PFSK-1 (cell line): ENCODE measurements around the gene SEMA6A.

Experiments
- FOXP2 ChIP-seq: optimal IDR thresholded peaks from 2 replicates; pipeline ENCODE3; 2011; ENCODE audit warnings: borderline replicate concordance, control low read depth, inconsistent platforms; ENCODE audit not compliant: insufficient read depth; ENCODE audit errors: extremely low read length, extremely low read depth
- POLR2AphosphoS5 ChIP-seq: IDR thresholded peaks from 2 replicates; pipeline ENCODE4 v1.6.1; 2012; ENCODE audit warnings: low read depth, mild to moderate bottlenecking, control low read depth, low read length, moderate library complexity
- REST ChIP-seq, 2 experiments: IDR thresholded peaks; 2 replicates each; pipeline versions ENCODE4 v1.6.1 to v1.8.0; 2011 to 2012; ENCODE audit warnings: low read depth in 2 of 2, low read length in 2 of 2, control low read depth in 1 of 2, inconsistent platforms in 1 of 2, mild to moderate bottlenecking in 1 of 2, moderate library complexity in 1 of 2; ENCODE audit not compliant: insufficient read depth in 1 of 2
- SIN3A ChIP-seq: IDR thresholded peaks from 2 replicates; pipeline ENCODE4 v1.6.1; 2012; ENCODE audit warnings: mild to moderate bottlenecking, low read length, moderate library complexity, borderline replicate concordance; ENCODE audit not compliant: insufficient read depth
- TAF1 ChIP-seq: IDR thresholded peaks from 2 replicates; pipeline ENCODE4 v1.6.1; 2012; ENCODE audit warnings: low read length, control low read depth, borderline replicate concordance; ENCODE audit not compliant: insufficient read depth

GRCh38 chr5:116423141-116423540, 151.5 kb downstream of the SEMA6A start:
- TF ChIP-seq POLR2AphosphoS5 (no peak), SIN3A (no peak), REST (IDR thresholded peaks at IDR 0.05; ENCODE audit: insufficient read depth in 1 of 2, low read depth in 2 of 2, low read length in 2 of 2) (no peak), TAF1 (no peak), FOXP2 (no peak)
